ENCODE results near the gene PGAM5. TPM values are rescaled to one million over a fixed set of nuclear protein-coding genes. Genes with fewer than 3 reads are reported as not detected.

The PGAM5 gene
- total and polyA plus RNA-seq, 2 of the 13 experiments (the other 11 are each of a cell fraction or from before 2014, with no cell fraction given): 18.0 to 77.9 TPM

DNA sequence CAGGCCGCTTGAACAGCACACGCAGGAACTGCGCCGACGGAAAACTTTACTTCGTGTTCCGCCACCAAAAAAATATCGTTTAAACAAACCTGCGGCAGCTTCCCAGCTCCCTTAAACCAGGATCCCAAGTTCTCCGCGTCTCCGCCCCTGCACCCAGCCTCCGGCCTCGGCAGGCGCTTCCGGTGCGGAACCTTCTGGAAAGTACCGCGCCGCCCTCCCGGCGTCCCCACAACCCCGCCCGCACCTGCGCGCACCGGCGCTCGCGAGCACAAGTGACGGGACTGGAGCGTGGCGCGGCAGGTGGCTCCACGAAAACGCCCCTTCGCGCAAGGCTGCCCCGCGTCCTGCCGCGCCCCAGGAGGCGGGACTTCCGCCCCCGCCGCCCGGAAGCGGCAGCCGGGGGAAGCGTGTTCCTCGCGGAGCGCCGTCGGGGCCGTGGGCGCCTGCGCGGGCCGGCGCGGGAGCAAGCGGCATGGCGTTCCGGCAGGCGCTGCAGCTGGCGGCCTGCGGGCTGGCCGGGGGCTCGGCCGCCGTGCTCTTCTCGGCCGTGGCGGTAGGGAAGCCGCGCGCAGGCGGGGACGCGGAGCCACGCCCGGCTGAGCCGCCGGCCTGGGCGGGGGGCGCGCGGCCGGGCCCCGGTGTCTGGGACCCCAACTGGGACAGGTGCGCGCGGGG lies at the start of gene PGAM5 (continued):
- 0 out of 2 replicates have a peak, but pooled peaks have one; percentile 22 for TF ChIP-seq ZNF235 (CRISPR knock-in tag; IDR thresholded peaks at IDR 0.05; ENCODE audit: borderline replicate concordance)
- no peak for TF ChIP-seq ZNF10 (CRISPR knock-in tag; IDR thresholded peaks at IDR 0.05; ENCODE audit: borderline replicate concordance, low read depth)
- no peak for TF ChIP-seq ZFP1 (CRISPR knock-in tag; IDR thresholded peaks at IDR 0.05)
- TF ChIP-seq, protein P1, sequence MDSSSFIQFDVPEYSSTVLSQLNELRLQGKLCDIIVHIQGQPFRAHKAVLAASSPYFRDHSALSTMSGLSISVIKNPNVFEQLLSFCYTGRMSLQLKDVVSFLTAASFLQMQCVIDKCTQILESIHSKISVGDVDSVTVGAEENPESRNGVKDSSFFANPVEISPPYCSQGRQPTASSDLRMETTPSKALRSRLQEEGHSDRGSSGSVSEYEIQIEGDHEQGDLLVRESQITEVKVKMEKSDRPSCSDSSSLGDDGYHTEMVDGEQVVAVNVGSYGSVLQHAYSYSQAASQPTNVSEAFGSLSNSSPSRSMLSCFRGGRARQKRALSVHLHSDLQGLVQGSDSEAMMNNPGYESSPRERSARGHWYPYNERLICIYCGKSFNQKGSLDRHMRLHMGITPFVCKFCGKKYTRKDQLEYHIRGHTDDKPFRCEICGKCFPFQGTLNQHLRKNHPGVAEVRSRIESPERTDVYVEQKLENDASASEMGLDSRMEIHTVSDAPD (CRISPR knock-in tag; IDR thresholded peaks at IDR 0.05): 0 out of 2 replicates have a peak, but pooled peaks have one; percentile 56
- TF ChIP-seq ZNF3 (CRISPR knock-in tag; IDR thresholded peaks at IDR 0.05): no peak
- no peak for TF ChIP-seq NFE2L1 (CRISPR knock-in tag; IDR thresholded peaks at IDR 0.05; ENCODE audit: borderline replicate concordance)
- TF ChIP-seq NR2C2 (CRISPR knock-in tag; IDR thresholded peaks at IDR 0.05; ENCODE audit: borderline replicate concordance): peak; percentile 71
- peak; percentile 23; the same call in 1 of the 2 replicates for TF ChIP-seq ZNF441 (CRISPR knock-in tag; IDR thresholded peaks at IDR 0.05; ENCODE audit: borderline replicate concordance)
- TF ChIP-seq FOXO1 (CRISPR knock-in tag; IDR thresholded peaks at IDR 0.05): no peak
- TF ChIP-seq, protein P2, sequence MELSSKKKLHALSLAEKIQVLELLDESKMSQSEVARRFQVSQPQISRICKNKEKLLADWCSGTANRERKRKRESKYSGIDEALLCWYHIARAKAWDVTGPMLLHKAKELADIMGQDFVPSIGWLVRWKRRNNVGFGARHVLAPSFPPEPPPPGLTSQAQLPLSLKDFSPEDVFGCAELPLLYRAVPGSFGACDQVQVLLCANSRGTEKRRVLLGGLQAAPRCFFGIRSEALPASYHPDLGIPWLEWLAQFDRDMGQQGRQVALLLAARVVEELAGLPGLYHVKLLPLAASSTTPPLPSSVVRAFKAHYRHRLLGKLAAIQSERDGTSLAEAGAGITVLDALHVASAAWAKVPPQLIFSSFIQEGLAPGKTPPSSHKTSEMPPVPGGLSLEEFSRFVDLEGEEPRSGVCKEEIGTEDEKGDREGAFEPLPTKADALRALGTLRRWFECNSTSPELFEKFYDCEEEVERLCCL (CRISPR knock-in tag; IDR thresholded peaks at IDR 0.05; ENCODE audit: borderline replicate concordance): 0 out of 2 replicates have a peak, but pooled peaks have one; percentile 50
- TF ChIP-seq ZNF432 (CRISPR knock-in tag; IDR thresholded peaks at IDR 0.05; ENCODE audit: borderline replicate concordance): no peak
- TF ChIP-seq SAP130 (CRISPR knock-in tag; IDR thresholded peaks at IDR 0.05; ENCODE audit: low read depth): peak; percentile 84
- peak; percentile 74 for TF ChIP-seq ZNF335 (CRISPR knock-in tag; IDR thresholded peaks at IDR 0.05)
- TF ChIP-seq ZNF614 (CRISPR knock-in tag; IDR thresholded peaks at IDR 0.05; ENCODE audit: borderline replicate concordance): no peak
- TF ChIP-seq MIXL1 (CRISPR knock-in tag; IDR thresholded peaks at IDR 0.05): peak; percentile 65; the same call in 1 of the 2 replicates
- TF ChIP-seq ZNF33A (CRISPR knock-in tag; IDR thresholded peaks at IDR 0.05; ENCODE audit: borderline replicate concordance): no peak
- TF ChIP-seq, protein P3, sequence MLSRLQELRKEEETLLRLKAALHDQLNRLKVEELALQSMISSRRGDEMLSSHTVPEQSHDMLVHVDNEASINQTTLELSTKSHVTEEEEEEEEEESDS (CRISPR knock-in tag; IDR thresholded peaks at IDR 0.05; ENCODE audit: borderline replicate concordance): peak; percentile 85; the same call in 1 of the 2 replicates
- no peak for TF ChIP-seq ZNF850 (CRISPR knock-in tag; conservative IDR thresholded peaks at IDR 0.05)
- TF ChIP-seq HOXA9 (CRISPR knock-in tag; IDR thresholded peaks at IDR 0.05; ENCODE audit: borderline replicate concordance): no peak
- TF ChIP-seq HOXA7 (CRISPR knock-in tag; IDR thresholded peaks at IDR 0.05): no peak
- TF ChIP-seq ZNF720 (CRISPR knock-in tag; IDR thresholded peaks at IDR 0.05): no peak
- peak; percentile 82 for TF ChIP-seq KDM3A (CRISPR knock-in tag; IDR thresholded peaks at IDR 0.05; ENCODE audit: low read depth)
- no peak for TF ChIP-seq HDAC6 (IDR thresholded peaks at IDR 0.05; ENCODE audit: low read depth, low read length)
- TF ChIP-seq, protein P4, sequence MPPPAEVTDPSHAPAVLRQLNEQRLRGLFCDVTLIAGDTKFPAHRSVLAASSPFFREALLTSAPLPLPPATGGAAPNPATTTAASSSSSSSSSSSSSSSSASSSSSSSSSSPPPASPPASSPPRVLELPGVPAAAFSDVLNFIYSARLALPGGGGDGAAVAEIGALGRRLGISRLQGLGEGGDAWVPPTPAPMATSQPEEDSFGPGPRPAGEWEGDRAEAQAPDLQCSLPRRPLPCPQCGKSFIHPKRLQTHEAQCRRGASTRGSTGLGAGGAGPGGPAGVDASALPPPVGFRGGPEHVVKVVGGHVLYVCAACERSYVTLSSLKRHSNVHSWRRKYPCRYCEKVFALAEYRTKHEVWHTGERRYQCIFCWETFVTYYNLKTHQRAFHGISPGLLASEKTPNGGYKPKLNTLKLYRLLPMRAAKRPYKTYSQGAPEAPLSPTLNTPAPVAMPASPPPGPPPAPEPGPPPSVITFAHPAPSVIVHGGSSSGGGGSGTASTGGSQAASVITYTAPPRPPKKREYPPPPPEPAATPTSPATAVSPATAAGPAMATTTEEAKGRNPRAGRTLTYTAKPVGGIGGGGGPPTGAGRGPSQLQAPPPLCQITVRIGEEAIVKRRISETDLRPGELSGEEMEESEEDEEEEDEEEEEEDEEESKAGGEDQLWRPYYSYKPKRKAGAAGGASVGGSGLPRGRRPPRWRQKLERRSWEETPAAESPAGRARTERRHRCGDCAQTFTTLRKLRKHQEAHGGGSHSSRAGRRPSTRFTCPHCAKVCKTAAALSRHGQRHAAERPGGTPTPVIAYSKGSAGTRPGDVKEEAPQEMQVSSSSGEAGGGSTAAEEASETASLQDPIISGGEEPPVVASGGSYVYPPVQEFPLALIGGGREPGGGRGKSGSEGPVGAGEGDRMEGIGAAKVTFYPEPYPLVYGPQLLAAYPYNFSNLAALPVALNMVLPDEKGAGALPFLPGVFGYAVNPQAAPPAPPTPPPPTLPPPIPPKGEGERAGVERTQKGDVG (CRISPR knock-in tag; IDR thresholded peaks at IDR 0.05; ENCODE audit: borderline replicate concordance): no peak
